Ovary (tissue), 9 donors: ENCODE data around the gene RLN1. TPM values are rescaled to one million over a fixed set of nuclear protein-coding genes. Genes with fewer than 3 reads are reported as not detected.

ENCODE experiments used
- DNase-seq, 5 donors: peaks; one replicate each; pipeline ENCODE4 v3.0.0-alpha.2; 2019 to 2020
- H3K27ac ChIP-seq, 2 donors: fragments of 200-600 bp; one replicate each; pipeline versions ENCODE4 v1.5.1 to v1.8.0; 2019 to 2022
- H3K27me3 ChIP-seq: fragments of 200-600 bp; one replicate; pipeline ENCODE4 v1.8.0; 2022
- H3K36me3 ChIP-seq: fragments of 200-600 bp; sonication (generic); one replicate; pipeline ENCODE4 v1.5.1; 2019
- H3K4me1 ChIP-seq: one replicate; pipeline ENCODE4 v1.8.1; 2013; ENCODE audit warnings: mild to moderate bottlenecking, moderate library complexity; ENCODE audit not compliant: insufficient read depth
- H3K4me3 ChIP-seq: fragments of 200-600 bp; sonication (generic); one replicate; pipeline ENCODE4 v1.5.1; 2017
- H3K9me3 ChIP-seq, 2 donors: fragments of 200-600 bp in 1 of 2; sonication (generic) in 1 of 2; one replicate each; pipeline versions ENCODE4 v1.5.1 to v1.8.1; 2013 to 2019; ENCODE audit warnings: mild to moderate bottlenecking in 1 of 2, moderate library complexity in 1 of 2
- CTCF ChIP-seq, 3 donors: fragments of 450-650 bp in 2 of 3; fragments of 200-600 bp in 1 of 3; IDR thresholded peaks; one replicate each; pipeline versions ENCODE4 v1.5.1 to v1.8.0; 2016 to 2022; ENCODE audit warnings: antibody characterized with exemption in 3 of 3, mild to moderate bottlenecking in 1 of 3
- EP300 ChIP-seq: sonication (generic); formaldehyde crosslinking; IDR thresholded peaks from one replicate; pipeline ENCODE4 v1.6.1; 2017; ENCODE audit warnings: antibody characterized with exemption
- POLR2A ChIP-seq: fragments of 450-650 bp; IDR thresholded peaks from one replicate; pipeline ENCODE4 v1.6.1; 2017; ENCODE audit warnings: antibody characterized with exemption, mild to moderate bottlenecking, moderate library complexity
- WGBS, 3 donors: extraction: QIAGEN DNeasy Blood & Tissue Kit in 1 of 3; methylation state at CpG; one replicate each; pipeline versions ENCODE4 v1.1.5 to v1.1.7; 2013 to 2017; 5-methylcytosine and 5-hydroxymethylcytosine counted together
- intact Hi-C, 4 donors: fragments of 100-400 bp; cut with DNase I; formaldehyde crosslinking; loops; one replicate each; pipeline versions ENCODE4 v1.11.0 to v1.15.1; 2022 to 2023
- polyA plus RNA-seq, 2 donors: library from polyadenylated mRNA; stranded (reverse); fragments of 200-250 nt in 1 of 2; fragments of 350-450 nt in 1 of 2; fragmentation: Illumina TruSeq in 1 of 2; extraction: RNeasy Lipid Tissue Mini Kit (QIAGEN cat#74804) in 1 of 2; gene quantifications; one replicate each; pipeline ENCODE4 v1.2.3, GENCODE V29; 2013 to 2014
- total RNA-seq, 7 donors: library from RNA; depleted of rRNA in 2 of 7; stranded (reverse); fragments of >200 nt in 2 of 7; fragmentation: NEBNext Ultra II Directional in 3 of 7; extraction: Animal tissue kit (Norgen Biotek cat#: 25700) in 3 of 7; gene quantifications; one replicate each; pipeline versions ENCODE4 v1.1.0 to v1.2.4, GENCODE V29; 2016 to 2023
- donor health status: DM: no; HTN: no; CAD: no; lungs with moderate emphysema.
- donor health status: DM: no; HTN: no; CAD: no.
- donor health status: Bipolar disorder and iron deficiency.
- donor health status: DM: yes; HTN: yes; CAD: no.
- donor health status: DM: no; HTN: no; CAD: no.
- donor health status: DM: yes; HTN: yes; CAD: no.

The RLN1 gene
- total and polyA plus RNA-seq, 9 donors, result 0.28 to 1.4 TPM; not detected in 7

- no peak for DNase-seq
- Histone ChIP-seq H3K4me1 (no peaks in the 10 kb centered on the region), H3K36me3 (no peaks in the 10 kb centered on the region), H3K27me3 (no peaks in the 10 kb centered on the region), H3K4me3 (no peak overlapping the region), H3K27ac (no peak overlapping the region), H3K9me3 (no peaks in the 10 kb centered on the region)
- intact Hi-C loops, result no loop called here
- TF ChIP-seq CTCF (IDR thresholded peaks at IDR 0.05), result no peak
- 16 to 25% (median 24%) methylated on average over 3 of the region's 3 CpGs for WGBS, 3 donors
Measured at GRCh38 chr9:5361326-5362010, 21.8 kb upstream of the RLN1 start.

GRCh38 chr9:5360341-5360740, 20.7 kb upstream of the RLN1 start:
- Histone ChIP-seq H3K4me3 (no peak overlapping the region), H3K4me1 (no peaks in the 10 kb centered on the region), H3K9me3 (no peaks in the 10 kb centered on the region), H3K27ac (no peak overlapping the region), H3K27me3 (no peaks in the 10 kb centered on the region), H3K36me3 (no peaks in the 10 kb centered on the region)
- DNase-seq, result no peak
- no peak for TF ChIP-seq EP300
- intact Hi-C loops, result no loop called here

- Histone ChIP-seq H3K27ac (no peak overlapping the region), H3K4me3 (no peak overlapping the region), H3K9me3 (no peaks in the 10 kb centered on the region), H3K27me3 (no peaks in the 10 kb centered on the region), H3K4me1 (no peaks in the 10 kb centered on the region), H3K36me3 (no peaks in the 10 kb centered on the region)
- TF ChIP-seq EP300 (no peak), CTCF (IDR thresholded peaks at IDR 0.05) (no peak), POLR2A (no peak)
- no peak for DNase-seq
- intact Hi-C loops, result no loop called here
- 18 to 25% (median 24%) methylated on average over 1 of the region's 1 CpG for WGBS, 3 donors
Measured at GRCh38 chr9:5357431-5358105, 17.9 kb upstream of the RLN1 start.

GRCh38 chr9:5355817-5356216, 16.1 kb upstream of the RLN1 start:
- intact Hi-C loops, result no loop called here
- H3K4me1 ChIP-seq, result no peaks in the 10 kb centered on the region
- WGBS, 3 donors, result 92 to 98% (median 97%) methylated on average over 2 of the region's 2 CpGs
- H3K36me3 ChIP-seq, result no peaks in the 10 kb centered on the region
- no peak overlapping the region for H3K27ac ChIP-seq
- H3K27me3 ChIP-seq, result no peaks in the 10 kb centered on the region
- no peak for TF ChIP-seq EP300
- no peak for TF ChIP-seq CTCF (IDR thresholded peaks at IDR 0.05)
- TF ChIP-seq POLR2A, result no peak
- no peak for DNase-seq
- no peaks in the 10 kb centered on the region for H3K9me3 ChIP-seq
- H3K4me3 ChIP-seq, result no peak overlapping the region

GRCh38 chr9:5355226-5355625, 15.6 kb upstream of the RLN1 start:
- no peaks in the 10 kb centered on the region for H3K4me1 ChIP-seq
- H3K4me3 ChIP-seq, result no peak overlapping the region
- TF ChIP-seq CTCF (IDR thresholded peaks at IDR 0.05), result no peak
- no peaks in the 10 kb centered on the region for H3K36me3 ChIP-seq
- no peak for DNase-seq
- no peaks in the 10 kb centered on the region for H3K27me3 ChIP-seq
- H3K27ac ChIP-seq, result no peak overlapping the region
- intact Hi-C loops, result no loop called here
- WGBS, 3 donors, result 96 to 100% (median 98%) methylated on average over 1 of the region's 1 CpG
- H3K9me3 ChIP-seq, result peaks cover 0 to 2% of the 10 kb centered on the region in 2 donors
